Loucy (cell line): Measurements from ENCODE around the gene ILF3.

ENCODE experiments used
- EZH2phosphoT487 ChIP-seq: fragments of 200-600 bp; IDR thresholded peaks from 2 replicates; pipeline ENCODE4 v1.6.1; 2018; ENCODE audit warnings: antibody characterized with exemption, mild to moderate bottlenecking, moderate library complexity, borderline replicate concordance
- TF ChIP-seq, protein P1 (sequence below): fragments of 200-600 bp; sonication (generic); conservative IDR thresholded peaks from 2 replicates; pipeline ENCODE4 v1.5.1; 2014; ENCODE audit warnings: mild to moderate bottlenecking, antibody characterized with exemption, low read length

DNA sequence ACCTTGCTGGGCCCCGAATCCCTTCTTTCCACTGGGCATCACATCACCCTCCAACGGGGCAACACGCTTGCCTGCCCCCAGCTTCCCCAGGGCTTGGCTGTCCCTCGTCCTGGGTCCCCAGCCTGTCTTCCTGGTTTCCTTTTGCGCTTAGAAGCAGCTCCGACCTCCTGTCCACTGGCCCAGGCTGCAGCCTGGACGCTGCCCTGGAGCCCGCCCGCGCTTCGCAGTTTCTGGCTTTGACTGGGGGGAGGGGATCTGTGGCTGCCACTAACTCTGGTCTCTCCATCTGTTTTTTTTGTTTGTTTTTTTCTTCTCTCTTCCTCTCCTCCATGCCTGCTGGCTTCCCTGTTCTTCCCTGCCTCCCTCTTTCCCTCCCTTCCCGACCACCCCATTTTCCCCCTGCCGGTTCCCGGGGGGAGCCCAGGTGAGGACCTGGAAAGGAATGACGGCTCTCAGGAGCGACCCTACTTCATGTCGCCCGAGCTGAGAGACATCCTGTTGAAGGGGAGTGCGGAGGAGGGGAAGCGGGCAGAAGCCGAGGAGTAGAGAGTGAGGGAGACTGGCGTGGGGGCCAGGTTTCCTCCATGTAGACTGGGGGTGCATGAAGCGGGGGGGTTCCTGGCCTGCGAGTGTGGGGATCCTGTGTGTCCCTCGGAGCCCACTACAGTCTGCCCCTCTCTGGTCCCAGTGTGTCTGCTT, 11.5 kb upstream of the ILF3 start:
- TF ChIP-seq, protein P1, sequence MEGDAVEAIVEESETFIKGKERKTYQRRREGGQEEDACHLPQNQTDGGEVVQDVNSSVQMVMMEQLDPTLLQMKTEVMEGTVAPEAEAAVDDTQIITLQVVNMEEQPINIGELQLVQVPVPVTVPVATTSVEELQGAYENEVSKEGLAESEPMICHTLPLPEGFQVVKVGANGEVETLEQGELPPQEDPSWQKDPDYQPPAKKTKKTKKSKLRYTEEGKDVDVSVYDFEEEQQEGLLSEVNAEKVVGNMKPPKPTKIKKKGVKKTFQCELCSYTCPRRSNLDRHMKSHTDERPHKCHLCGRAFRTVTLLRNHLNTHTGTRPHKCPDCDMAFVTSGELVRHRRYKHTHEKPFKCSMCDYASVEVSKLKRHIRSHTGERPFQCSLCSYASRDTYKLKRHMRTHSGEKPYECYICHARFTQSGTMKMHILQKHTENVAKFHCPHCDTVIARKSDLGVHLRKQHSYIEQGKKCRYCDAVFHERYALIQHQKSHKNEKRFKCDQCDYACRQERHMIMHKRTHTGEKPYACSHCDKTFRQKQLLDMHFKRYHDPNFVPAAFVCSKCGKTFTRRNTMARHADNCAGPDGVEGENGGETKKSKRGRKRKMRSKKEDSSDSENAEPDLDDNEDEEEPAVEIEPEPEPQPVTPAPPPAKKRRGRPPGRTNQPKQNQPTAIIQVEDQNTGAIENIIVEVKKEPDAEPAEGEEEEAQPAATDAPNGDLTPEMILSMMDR: no peak
- no peak for TF ChIP-seq EZH2phosphoT487
